H9 (cell line): ENCODE measurements around the gene HEATR3. TPM values are rescaled to one million over a fixed set of nuclear protein-coding genes. Genes with fewer than 3 reads are reported as not detected.

Experiments
- DNase-seq: peaks from one replicate; pipeline ENCODE4 v3.0.0-alpha.2; 2017
- H2AFZ ChIP-seq: one replicate; pipeline ENCODE4 v1.6.1; 2013; ENCODE audit warnings: mild to moderate bottlenecking, low read length, control low read depth, moderate library complexity
- H2AK5ac ChIP-seq: 2 replicates; pipeline ENCODE4 v1.6.1; 2013; ENCODE audit warnings: low read length, control low read depth, mixed read lengths; ENCODE audit not compliant: insufficient read length
- H2BK120ac ChIP-seq: one replicate; pipeline ENCODE4 v1.6.1; 2013; ENCODE audit warnings: low read depth, mild to moderate bottlenecking, low read length, control low read depth, inconsistent platforms; ENCODE audit not compliant: poor library complexity, severe bottlenecking
- H2BK12ac ChIP-seq: 2 replicates; pipeline ENCODE4 v1.6.1; 2013; ENCODE audit warnings: low read length, control low read depth, mixed read lengths, low read depth; ENCODE audit not compliant: insufficient read length
- H2BK15ac ChIP-seq: 2 replicates; pipeline ENCODE4 v1.6.1; 2013; ENCODE audit warnings: low read depth, low read length, control low read depth
- H2BK20ac ChIP-seq: one replicate; pipeline ENCODE4 v1.6.1; 2013; ENCODE audit warnings: low read depth, mild to moderate bottlenecking, low read length, control low read depth, inconsistent platforms; ENCODE audit not compliant: poor library complexity, severe bottlenecking
- H2BK5ac ChIP-seq: 2 replicates; pipeline ENCODE4 v1.6.1; 2013; ENCODE audit warnings: low read length, control low read depth, mixed read lengths; ENCODE audit not compliant: insufficient read length
- H3K14ac ChIP-seq: 2 replicates; pipeline ENCODE4 v1.6.1; 2013; ENCODE audit warnings: low read length, control low read depth; ENCODE audit not compliant: insufficient read depth
- H3K18ac ChIP-seq: 2 replicates; pipeline ENCODE4 v1.6.1; 2013; ENCODE audit warnings: low read depth, mild to moderate bottlenecking, mixed read lengths, low read length, control low read depth; ENCODE audit not compliant: insufficient read length
- H3K23ac ChIP-seq: 2 replicates; pipeline ENCODE4 v1.6.1; 2013; ENCODE audit warnings: low read length, control low read depth, mixed read lengths, low read depth; ENCODE audit not compliant: insufficient read length
- H3K23me2 ChIP-seq: 2 replicates; pipeline ENCODE4 v1.6.1; 2013; ENCODE audit warnings: low read depth, mild to moderate bottlenecking, mixed read lengths, low read length, control low read depth; ENCODE audit not compliant: insufficient read length, poor library complexity, severe bottlenecking
- H3K27ac ChIP-seq: 2 replicates; pipeline ENCODE4 v1.5.1; 2013; ENCODE audit warnings: low read length, control low read depth, mixed read lengths, low read depth; ENCODE audit not compliant: insufficient read length
- H3K27me3 ChIP-seq: 2 replicates; pipeline ENCODE4 v1.6.1; 2013; ENCODE audit warnings: low read length, control low read depth, inconsistent platforms; ENCODE audit not compliant: insufficient read depth
- H3K4ac ChIP-seq: 2 replicates; pipeline ENCODE4 v1.6.1; 2013; ENCODE audit warnings: low read depth, mild to moderate bottlenecking, control low read depth, inconsistent platforms, low read length, moderate library complexity
- H3K4me1 ChIP-seq: 2 replicates; pipeline ENCODE4 v1.6.1; 2013; ENCODE audit warnings: low read length, control low read depth, inconsistent platforms; ENCODE audit not compliant: insufficient read depth
- H3K4me2 ChIP-seq: 2 replicates; pipeline ENCODE4 v1.6.1; 2013; ENCODE audit warnings: low read length, control low read depth, mixed read lengths; ENCODE audit not compliant: insufficient read length, insufficient read depth
- H3K56ac ChIP-seq: 2 replicates; pipeline ENCODE4 v1.6.1; 2013; ENCODE audit warnings: low read depth, mild to moderate bottlenecking, mixed read lengths, low read length, control low read depth; ENCODE audit not compliant: insufficient read length
- H3K79me1 ChIP-seq: 2 replicates; pipeline ENCODE4 v1.6.1; 2013; ENCODE audit warnings: low read depth, mild to moderate bottlenecking, moderate library complexity, low read length, control low read depth, inconsistent platforms; ENCODE audit not compliant: insufficient read depth, poor library complexity, severe bottlenecking
- H3K79me2 ChIP-seq: 2 replicates; pipeline ENCODE4 v1.6.1; 2013; ENCODE audit warnings: low read length, control low read depth, inconsistent platforms; ENCODE audit not compliant: insufficient read depth
- H3K9ac ChIP-seq: 2 replicates; pipeline ENCODE4 v1.6.1; 2013; ENCODE audit warnings: low read length, control low read depth, mixed read lengths; ENCODE audit not compliant: insufficient read length; ENCODE audit errors: extremely low read depth
- H3K9me3 ChIP-seq: one replicate; pipeline ENCODE4 v1.6.1; 2013; ENCODE audit warnings: low read depth, low read length, inconsistent platforms; ENCODE audit not compliant: control insufficient read depth
- H3T11ph ChIP-seq: one replicate; pipeline ENCODE4 v1.6.1; 2013; ENCODE audit warnings: mild to moderate bottlenecking, low read length, control low read depth, inconsistent platforms
- H4K20me1 ChIP-seq: one replicate; pipeline ENCODE4 v1.6.1; 2013; ENCODE audit not compliant: control insufficient read depth, insufficient read length, insufficient read depth
- H4K5ac ChIP-seq: 2 replicates; pipeline ENCODE4 v1.6.1; 2013; ENCODE audit warnings: low read depth, mild to moderate bottlenecking, mixed read lengths, low read length, control low read depth; ENCODE audit not compliant: insufficient read length
- H4K8ac ChIP-seq: replicated peaks from 2 replicates; pipeline ENCODE4 v1.6.1; 2013; ENCODE audit warnings: low read length, control low read depth, mixed read lengths, low read depth; ENCODE audit not compliant: insufficient read length
- H4K91ac ChIP-seq: 2 replicates; pipeline ENCODE4 v1.6.1; 2013; ENCODE audit warnings: low read depth, mild to moderate bottlenecking, moderate library complexity, mixed read lengths, low read length, control low read depth; ENCODE audit not compliant: insufficient read length
- H3K27ac Mint-ChIP-seq, 3 experiments: 2 replicates in 2 of 3; 3 replicates in 1 of 3; pipeline ENCODE4 v1.8.0; 2020 to 2021; ENCODE audit warnings: mixed read lengths in 3 of 3, mild to moderate bottlenecking in 1 of 3, moderate library complexity in 1 of 3
- H3K27me3 Mint-ChIP-seq: 2 replicates; pipeline ENCODE4 v1.8.0; 2021; ENCODE audit warnings: low read depth, mild to moderate bottlenecking, moderate library complexity, mixed read lengths
- H3K36me3 Mint-ChIP-seq, 3 experiments: 2 replicates in 2 of 3; 3 replicates in 1 of 3; pipeline ENCODE4 v1.8.0; 2020 to 2021; ENCODE audit warnings: low read depth in 3 of 3, mixed read lengths in 3 of 3; ENCODE audit not compliant: insufficient read depth in 1 of 3
- H3K4me1 Mint-ChIP-seq, 2 experiments: 2 replicates each; pipeline ENCODE4 v1.8.0; 2020; ENCODE audit warnings: mixed read lengths in 2 of 2
- H3K4me3 Mint-ChIP-seq, 2 experiments: 2 replicates in 1 of 2; 3 replicates in 1 of 2; pipeline ENCODE4 v1.8.0; 2020 to 2021; ENCODE audit warnings: mild to moderate bottlenecking in 2 of 2, mixed read lengths in 2 of 2, moderate library complexity in 1 of 2
- H3K9me3 Mint-ChIP-seq, 2 experiments: 2 replicates in 1 of 2; 3 replicates in 1 of 2; pipeline ENCODE4 v1.8.0; 2020; ENCODE audit warnings: mild to moderate bottlenecking in 2 of 2, mixed read lengths in 2 of 2, moderate library complexity in 1 of 2
- CTCF ChIP-seq: fragments of 200-600 bp; sonication (generic); conservative IDR thresholded peaks from 3 replicates; pipeline ENCODE4 v1.8.0; 2021; ENCODE audit warnings: antibody characterized with exemption, mild to moderate bottlenecking
- WGBS: extraction: QIAGEN DNeasy Blood & Tissue Kit; methylation state at CpG from one replicate; pipeline ENCODE4 v1.1.7; 2013; ENCODE audit warnings: missing lambda C conversion rate, low lambda C conversion rate, mixed read lengths; ENCODE audit not compliant: insufficient read length; ENCODE audit errors: extremely low coverage; 5-methylcytosine and 5-hydroxymethylcytosine counted together
- total RNA-seq: library from RNA; stranded (reverse); gene quantifications from 2 replicates; pipeline ENCODE4 v1.2.1, GENCODE V29; 2021

HEATR3 gene
- total RNA-seq, 1 experiment from 2014 or later: 26.5 TPM

GRCh38 chr16:50088302-50088701 is 22.5 kb downstream of the HEATR3 start:
- no peaks in the 10 kb centered on the region for H3K9me3 ChIP-seq
- TF ChIP-seq CTCF: no peak
- DNase-seq: no peak
- no peak overlapping the region for H3K23ac ChIP-seq
- no peak overlapping the region for H2BK20ac ChIP-seq
- Mint-ChIP-seq H3K4me1 (no peaks in the 10 kb centered on the region), H3K9me3 (no peaks in the 10 kb centered on the region), H3K4me3 (no peak overlapping the region), H3K36me3 (peaks cover 26 to 62% (median 52%) of the 10 kb centered on the region in 3 experiments), H3K27me3 (no peaks in the 10 kb centered on the region), H3K27ac (no peak overlapping the region; a peak in 1 of 7 replicates)
- H2BK15ac ChIP-seq: no peak overlapping the region
- no peak overlapping the region for H2AFZ ChIP-seq
- no peaks in the 10 kb centered on the region for H3K79me1 ChIP-seq
- H4K20me1 ChIP-seq: no peaks in the 10 kb centered on the region
- H3K14ac ChIP-seq: no peak overlapping the region
- H2BK12ac ChIP-seq: no peak overlapping the region
- H4K5ac ChIP-seq: no peak overlapping the region
- no peak overlapping the region for H3K4me2 ChIP-seq
- no CpG with 5 or more reads among the region's 3 CpGs for WGBS
- no peak overlapping the region for H3T11ph ChIP-seq
- no peak overlapping the region for H3K27ac ChIP-seq
- no peak overlapping the region for H4K8ac ChIP-seq
- H3K18ac ChIP-seq: no peak overlapping the region
- no peak overlapping the region for H2BK120ac ChIP-seq
- no peak overlapping the region for H3K56ac ChIP-seq
- no peak overlapping the region for H3K9ac ChIP-seq
- H3K4me1 ChIP-seq: no peaks in the 10 kb centered on the region
- H3K4ac ChIP-seq: no peak overlapping the region
- no peak overlapping the region for H2AK5ac ChIP-seq
- no peaks in the 10 kb centered on the region for H3K27me3 ChIP-seq
- H2BK5ac ChIP-seq: no peak overlapping the region
- H3K23me2 ChIP-seq: no peaks in the 10 kb centered on the region
- no peak overlapping the region for H4K91ac ChIP-seq
- H3K79me2 ChIP-seq: no peaks in the 10 kb centered on the region
